H1 (cell line): ENCODE measurements around the gene GAB2. TPM values are rescaled to one million over a fixed set of nuclear protein-coding genes. Genes with fewer than 3 reads are reported as not detected.

ENCODE experiments used
- CBX8 ChIP-seq: fragments of 300-800, 300-1000 bp; sonication (generic); IDR thresholded peaks from 2 replicates; pipeline ENCODE4 v1.7.1; 2016; ENCODE audit warnings: low read depth, low read length, borderline replicate concordance
- CEBPB ChIP-seq: IDR thresholded peaks from 2 replicates; pipeline ENCODE4 v1.6.1; 2012; ENCODE audit warnings: low read depth, low read length
- CHD2 ChIP-seq: IDR thresholded peaks from 2 replicates; pipeline ENCODE4 v1.6.1; 2012; ENCODE audit warnings: low read length, improper control_type of control experiment
- CHD7 ChIP-seq: fragments of 300-600 bp; sonication (generic); IDR thresholded peaks from 2 replicates; pipeline ENCODE4 v1.7.1; 2012; ENCODE audit warnings: low read length, moderate library complexity, mild to moderate bottlenecking, inconsistent platforms; ENCODE audit not compliant: insufficient replicate concordance
- CTBP2 ChIP-seq: IDR thresholded peaks from 2 replicates; pipeline ENCODE4 v1.7.0; 2011; ENCODE audit warnings: borderline replicate concordance, mild to moderate bottlenecking, moderate library complexity, mixed read lengths, low read length; ENCODE audit not compliant: insufficient read depth, insufficient read length
- EGR1 ChIP-seq: IDR thresholded peaks from 2 replicates; pipeline ENCODE4 v1.6.1; 2011; ENCODE audit warnings: low read depth, low read length, borderline replicate concordance
- EP300 ChIP-seq, 2 experiments: IDR thresholded peaks; 1 replicate in 1 of 2; 2 replicates in 1 of 2; pipeline ENCODE4 v1.6.1; 2011 to 2012; ENCODE audit warnings: low read depth in 2 of 2, low read length in 2 of 2, mild to moderate bottlenecking in 2 of 2, borderline replicate concordance in 1 of 2, inconsistent platforms in 1 of 2, moderate library complexity in 1 of 2
- NRF1 ChIP-seq: IDR thresholded peaks from 2 replicates; pipeline ENCODE4 v1.6.1; 2011; ENCODE audit warnings: mild to moderate bottlenecking, low read depth, low read length, improper control_type of control experiment
- PHF8 ChIP-seq: fragments of 200-600 bp; sonication (generic); conservative IDR thresholded peaks from 2 replicates; pipeline ENCODE4 v1.7.1; 2012; ENCODE audit warnings: low read depth, mild to moderate bottlenecking, inconsistent platforms, low read length, moderate library complexity
- POLR2AphosphoS5 ChIP-seq: IDR thresholded peaks from 2 replicates; pipeline ENCODE4 v1.6.1; 2011; ENCODE audit warnings: low read depth, low read length
- SIRT6 ChIP-seq: IDR thresholded peaks from one replicate; pipeline ENCODE4 v1.7.1; 2012; ENCODE audit warnings: low read length, inconsistent platforms
- SP4 ChIP-seq: IDR thresholded peaks from 2 replicates; pipeline ENCODE4 v1.6.1; 2012; ENCODE audit warnings: low read length, inconsistent platforms
- TAF7 ChIP-seq: optimal IDR thresholded peaks from 2 replicates; pipeline ENCODE3; 2011; ENCODE audit warnings: low read depth, mild to moderate bottlenecking, inconsistent platforms, low read length, moderate library complexity, borderline replicate concordance
- polyA plus RNA-seq, 7 experiments: library from polyadenylated mRNA; depleted of rRNA in 3 of 7; stranded (reverse) in 5 of 7; unstranded in 2 of 7; fragments of >200 nt in 5 of 7; fragments of 200-250 nt in 2 of 7; gene quantifications; 1 replicate in 5 of 7; 2 replicates in 1 of 7; 4 replicates in 1 of 7; pipeline versions ENCODE4 v1.2.1 to v1.2.3, GENCODE V29; 2011 to 2013; ENCODE audit warnings: missing spikeins in 2 of 7, mixed read lengths in 2 of 7
- total RNA-seq: library from RNA; stranded (reverse); fragmentation: NEBNext Ultra II Directional; extraction: Animal tissue kit (Norgen Biotek cat#: 25700); gene quantifications from 2 replicates; pipeline ENCODE4 v1.2.1, GENCODE V29; 2021

The GAB2 gene
- total and polyA plus RNA-seq, 2 of the 8 experiments (the other 6 are each of a cell fraction or from before 2014, with no cell fraction given), result 6.3 to 14.0 TPM

- TF ChIP-seq CHD7 (no peak), PHF8 (no peak), NRF1 (no peak), EGR1 (no peak), CEBPB (no peak), CTBP2 (no peak), SIRT6 (no peak), SP4 (no peak), CHD2 (no peak), EP300 (IDR thresholded peaks at IDR 0.05; ENCODE audit: borderline replicate concordance in 1 of 2, low read depth in 2 of 2, low read length in 2 of 2) (no peak), POLR2AphosphoS5 (no peak), CBX8 (no peak), TAF7 (no peak)
These were observed 113.4 kb downstream of the GAB2 start (continued) for GRCh38 chr11:78304201-78304600.
